Trophoblast cell (in vitro differentiated cells and primary cell): ENCODE results near the gene HIRA.
"Not testable (repeated sequence)": the region's sequence is repeated elsewhere in the genome, so short reads cannot be mapped to it uniquely, and the experiment has no call there.

Source experiments
- DNase-seq, 2 donors: peaks; one replicate each; pipeline ENCODE4 v3.0.0-alpha.2; 2016
- H2AFZ ChIP-seq: 2 replicates; pipeline ENCODE4 v1.6.1; 2013; ENCODE audit warnings: low read length, moderate library complexity, mild to moderate bottlenecking; ENCODE audit not compliant: insufficient read depth, poor library complexity
- H2AK5ac ChIP-seq: 2 replicates; pipeline ENCODE4 v1.6.1; 2013; ENCODE audit warnings: mild to moderate bottlenecking, low read length
- H2BK120ac ChIP-seq: 2 replicates; pipeline ENCODE4 v1.6.1; 2013; ENCODE audit warnings: low read length, mild to moderate bottlenecking, moderate library complexity; ENCODE audit not compliant: insufficient read depth, poor library complexity
- H2BK12ac ChIP-seq: 2 replicates; pipeline ENCODE4 v1.6.1; 2013; ENCODE audit warnings: mild to moderate bottlenecking, low read length, moderate library complexity
- H2BK5ac ChIP-seq: 2 replicates; pipeline ENCODE4 v1.6.1; 2013; ENCODE audit warnings: low read length, low read depth, moderate library complexity, mild to moderate bottlenecking; ENCODE audit not compliant: poor library complexity
- H3K14ac ChIP-seq: 2 replicates; pipeline ENCODE4 v1.6.1; 2013; ENCODE audit warnings: mild to moderate bottlenecking, low read length
- H3K18ac ChIP-seq: 2 replicates; pipeline ENCODE4 v1.6.1; 2013; ENCODE audit warnings: mild to moderate bottlenecking, low read length
- H3K23ac ChIP-seq: 2 replicates; pipeline ENCODE4 v1.6.1; 2013; ENCODE audit warnings: low read length
- H3K27ac ChIP-seq: 2 replicates; pipeline ENCODE4 v1.5.1; 2013; ENCODE audit warnings: low read depth, mild to moderate bottlenecking, inconsistent platforms, low read length, moderate library complexity
- H3K27me3 ChIP-seq: 2 replicates; pipeline ENCODE4 v1.6.1; 2013; ENCODE audit warnings: inconsistent platforms, mild to moderate bottlenecking, low read length, moderate library complexity; ENCODE audit not compliant: insufficient read depth
- H3K36me3 ChIP-seq, 2 experiments: 1 replicate in 1 of 2; 2 replicates in 1 of 2; pipeline ENCODE4 v1.6.1; 2013; ENCODE audit warnings: low read length in 2 of 2, mild to moderate bottlenecking in 2 of 2, moderate library complexity in 1 of 2; ENCODE audit not compliant: insufficient read depth in 2 of 2, control insufficient read depth in 1 of 2
- H3K4ac ChIP-seq: 2 replicates; pipeline ENCODE4 v1.6.1; 2013; ENCODE audit warnings: low read depth, mild to moderate bottlenecking, low read length, moderate library complexity
- H3K4me1 ChIP-seq, 2 experiments: 1 replicate in 1 of 2; 2 replicates in 1 of 2; pipeline ENCODE4 v1.6.1; 2013; ENCODE audit warnings: low read length in 2 of 2, mild to moderate bottlenecking in 2 of 2, moderate library complexity in 1 of 2; ENCODE audit not compliant: insufficient read depth in 2 of 2, control insufficient read depth in 1 of 2
- H3K4me2 ChIP-seq: 2 replicates; pipeline ENCODE4 v1.6.1; 2013; ENCODE audit warnings: inconsistent platforms, mild to moderate bottlenecking, low read length, moderate library complexity
- H3K4me3 ChIP-seq: 2 replicates; pipeline ENCODE4 v1.5.1; 2013; ENCODE audit warnings: mild to moderate bottlenecking, low read depth, low read length, inconsistent platforms
- H3K79me1 ChIP-seq: one replicate; pipeline ENCODE4 v1.6.1; 2013; ENCODE audit warnings: low read length
- H3K79me2 ChIP-seq: 2 replicates; pipeline ENCODE4 v1.6.1; 2013; ENCODE audit warnings: low read length, mild to moderate bottlenecking; ENCODE audit not compliant: control insufficient read depth, insufficient read depth, poor library complexity
- H3K9ac ChIP-seq: 2 replicates; pipeline ENCODE4 v1.6.1; 2013; ENCODE audit warnings: mild to moderate bottlenecking, low read length
- H3K9me3 ChIP-seq: 2 replicates; pipeline ENCODE4 v1.6.1; 2013; ENCODE audit warnings: low read depth, mild to moderate bottlenecking, control low read depth, inconsistent platforms, low read length; ENCODE audit not compliant: insufficient read depth
- H4K12ac ChIP-seq: 2 replicates; pipeline ENCODE4 v1.6.1; 2013; ENCODE audit warnings: low read depth, mild to moderate bottlenecking, low read length, moderate library complexity
- H4K8ac ChIP-seq: 2 replicates; pipeline ENCODE4 v1.6.1; 2013; ENCODE audit warnings: low read depth, mild to moderate bottlenecking, low read length, moderate library complexity
- H4K91ac ChIP-seq: one replicate; pipeline ENCODE4 v1.6.1; 2013; ENCODE audit warnings: low read depth, mild to moderate bottlenecking, low read length, moderate library complexity
- WGBS: extraction: QIAGEN DNeasy Blood & Tissue Kit; methylation state at CpG from one replicate; pipeline ENCODE4 v1.1.7; 2013; ENCODE audit warnings: missing lambda C conversion rate; ENCODE audit not compliant: insufficient read length, insufficient coverage; ENCODE audit errors: extremely low coverage; 5-methylcytosine and 5-hydroxymethylcytosine counted together

The HIRA gene

GRCh38 chr22:19307872-19308271 is 123.7 kb downstream of the HIRA start:
- Histone ChIP-seq H3K27me3 (no peaks in the 10 kb centered on the region), H3K9me3 (no peaks in the 10 kb centered on the region), H3K79me2 (no peaks in the 10 kb centered on the region), H3K18ac (no peak overlapping the region), H3K27ac (no peak overlapping the region), H4K12ac (no peak overlapping the region), H3K14ac (no peak overlapping the region), H4K91ac (no peak overlapping the region), H3K79me1 (no peaks in the 10 kb centered on the region), H2BK5ac (no peak overlapping the region), H3K4me2 (no peak overlapping the region), H4K8ac (no peak overlapping the region), H3K23ac (no peak overlapping the region), H3K4me3 (no peak overlapping the region), H3K4me1 (no peaks in the 10 kb centered on the region), H3K36me3 (no peaks in the 10 kb centered on the region), H2BK120ac (no peak overlapping the region), H3K4ac (no peak overlapping the region), H2AFZ (no peak overlapping the region), H2BK12ac (no peak overlapping the region), H2AK5ac (no peak overlapping the region), H3K9ac (no peak overlapping the region)
- no CpG with 5 or more reads among the region's 2 CpGs for WGBS
- no peak for DNase-seq

DNA sequence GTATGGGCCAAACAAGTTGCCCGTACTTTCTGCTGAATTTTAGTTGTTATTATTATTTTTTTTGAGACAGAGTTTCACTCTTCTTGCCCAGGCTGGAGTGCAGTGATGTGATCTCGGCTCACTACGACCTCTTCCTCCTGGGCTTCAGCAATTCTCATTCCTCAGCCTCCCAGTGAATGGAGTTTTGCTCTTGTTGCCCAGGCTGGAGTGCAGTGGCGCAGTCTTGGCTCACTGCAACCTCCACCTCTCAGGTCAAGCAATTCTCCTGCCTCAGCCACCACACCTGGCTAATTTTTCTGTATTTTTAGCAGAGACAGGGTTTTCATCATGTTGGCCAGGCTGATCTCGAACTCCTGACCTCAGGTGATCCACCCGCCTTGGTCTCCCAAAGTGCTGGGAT is 125.0 kb downstream of the HIRA start:
- H2AK5ac ChIP-seq, H4K12ac ChIP-seq, H3K79me1 ChIP-seq, H2BK12ac ChIP-seq, H3K27ac ChIP-seq, H3K23ac ChIP-seq, H2BK120ac ChIP-seq, H3K4ac ChIP-seq, H3K4me3 ChIP-seq, H3K36me3 ChIP-seq, H3K14ac ChIP-seq, H4K8ac ChIP-seq, H3K79me2 ChIP-seq, H2AFZ ChIP-seq, H3K4me2 ChIP-seq, H3K27me3 ChIP-seq, H3K4me1 ChIP-seq, H3K9ac ChIP-seq, DNase-seq, H2BK5ac ChIP-seq, H3K18ac ChIP-seq, H4K91ac ChIP-seq, H3K9me3 ChIP-seq: not testable (repeated sequence)
- no CpG with 5 or more reads among the region's 6 CpGs for WGBS

- Histone ChIP-seq H3K4me3 (no peak overlapping the region), H3K4me2 (no peak overlapping the region), H3K9ac (no peak overlapping the region), H4K8ac (no peak overlapping the region), H3K27me3 (no peaks in the 10 kb centered on the region), H2BK12ac (no peak overlapping the region), H4K12ac (no peak overlapping the region), H3K14ac (no peak overlapping the region), H3K18ac (no peak overlapping the region), H3K4me1 (no peaks in the 10 kb centered on the region), H3K36me3 (no peaks in the 10 kb centered on the region), H3K79me1 (no peaks in the 10 kb centered on the region), H2BK5ac (no peak overlapping the region), H3K79me2 (no peaks in the 10 kb centered on the region), H4K91ac (no peak overlapping the region), H3K23ac (no peak overlapping the region), H2AK5ac (no peak overlapping the region), H2BK120ac (no peak overlapping the region), H2AFZ (no peak overlapping the region), H3K9me3 (no peaks in the 10 kb centered on the region), H3K27ac (no peak overlapping the region), H3K4ac (no peak overlapping the region)
- DNase-seq, result no peak
- no CpG with 5 or more reads among the region's 5 CpGs for WGBS
Observed at GRCh38 chr22:19304547-19304946, 127.0 kb downstream of the HIRA start.

GRCh38 chr22:19303785-19304184 is 127.7 kb downstream of the HIRA start:
- Histone ChIP-seq H3K27ac (no peak overlapping the region), H2AK5ac (no peak overlapping the region), H4K12ac (no peak overlapping the region), H3K36me3 (no peaks in the 10 kb centered on the region), H3K4ac (no peak overlapping the region), H3K23ac (no peak overlapping the region), H4K91ac (no peak overlapping the region), H3K9ac (no peak overlapping the region), H3K27me3 (no peaks in the 10 kb centered on the region), H3K4me3 (no peak overlapping the region), H2BK12ac (no peak overlapping the region), H3K18ac (no peak overlapping the region), H4K8ac (no peak overlapping the region), H3K79me2 (no peaks in the 10 kb centered on the region), H3K9me3 (no peaks in the 10 kb centered on the region), H2BK5ac (no peak overlapping the region), H3K4me1 (no peaks in the 10 kb centered on the region), H3K14ac (no peak overlapping the region), H2AFZ (no peak overlapping the region), H2BK120ac (no peak overlapping the region), H3K4me2 (no peak overlapping the region), H3K79me1 (no peaks in the 10 kb centered on the region)
- WGBS, result no CpG with 5 or more reads among the region's 1 CpG
- no peak for DNase-seq

DNA sequence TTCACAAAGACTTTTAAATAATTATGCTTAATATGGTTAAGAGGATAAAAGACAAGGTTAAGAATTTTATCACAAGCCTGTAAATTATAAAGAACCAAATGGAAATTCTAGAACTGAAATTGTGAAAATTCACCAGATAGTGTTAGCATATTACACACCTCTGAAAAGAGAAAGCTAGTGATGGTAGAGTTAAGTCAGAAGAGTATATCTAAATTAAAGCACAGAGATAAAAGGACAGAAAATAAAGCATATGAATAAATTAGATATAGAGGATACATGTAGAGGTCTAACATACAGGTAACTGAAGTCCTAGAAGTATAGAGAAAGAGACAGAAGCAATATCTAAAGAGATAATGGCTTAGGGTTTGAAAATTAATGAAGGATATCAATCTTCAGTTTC is 135.8 kb downstream of the HIRA start:
- Histone ChIP-seq H3K36me3 (no peaks in the 10 kb centered on the region), H3K27ac (no peak overlapping the region), H3K4me2 (no peak overlapping the region), H2BK12ac (no peak overlapping the region), H2BK120ac (no peak overlapping the region), H4K12ac (no peak overlapping the region), H3K79me2 (no peaks in the 10 kb centered on the region), H2AFZ (no peak overlapping the region), H4K8ac (no peak overlapping the region), H3K79me1 (peaks cover 5% of the 10 kb centered on the region), H3K27me3 (no peaks in the 10 kb centered on the region), H2AK5ac (no peak overlapping the region), H3K4me3 (no peak overlapping the region), H3K18ac (no peak overlapping the region), H3K23ac (no peak overlapping the region), H3K9ac (no peak overlapping the region), H3K14ac (no peak overlapping the region), H2BK5ac (no peak overlapping the region), H3K4ac (no peak overlapping the region), H3K9me3 (no peaks in the 10 kb centered on the region), H3K4me1 (peaks cover 3 to 5% of the 10 kb centered on the region in 2 experiments), H4K91ac (no peak overlapping the region)
- no peak for DNase-seq
